Kidney (tissue), 14 donors: ENCODE results near the gene CEP44. TPM values are rescaled to one million over a fixed set of nuclear protein-coding genes. Genes with fewer than 3 reads are reported as not detected.

Source experiments
- DNase-seq, 5 donors: peaks; one replicate each; pipeline ENCODE4 v3.0.0-alpha.2; 2013 to 2020
- FAIRE-seq: peaks from 2 replicates; lab custom pipeline; 2012; peaks lifted over from hg19 to GRCh38; lab: Jason Lieb, UNC
- H3K27ac ChIP-seq, 2 donors: one replicate each; pipeline ENCODE4 v1.7.0; 2013; ENCODE audit warnings: low read depth in 2 of 2, low read length in 2 of 2, inconsistent platforms in 1 of 2
- H3K27me3 ChIP-seq: one replicate; pipeline ENCODE4 v1.7.1; 2013; ENCODE audit warnings: low read length, inconsistent platforms; ENCODE audit not compliant: control insufficient read depth, insufficient read depth
- H3K36me3 ChIP-seq, 3 donors: one replicate each; pipeline versions ENCODE4 v1.7.0 to v1.7.1; 2013; ENCODE audit warnings: low read length in 3 of 3, control low read depth in 1 of 3, inconsistent platforms in 1 of 3; ENCODE audit not compliant: insufficient read depth in 3 of 3, control insufficient read depth in 2 of 3
- H3K4me1 ChIP-seq, 3 donors: one replicate each; pipeline versions ENCODE4 v1.7.0 to v1.7.1; 2013; ENCODE audit warnings: low read length in 3 of 3, inconsistent platforms in 1 of 3, low read depth in 1 of 3; ENCODE audit not compliant: control insufficient read depth in 2 of 3, insufficient read depth in 2 of 3
- H3K4me3 ChIP-seq, 3 donors: one replicate each; pipeline versions ENCODE4 v1.7.0 to v1.8.1; 2013; ENCODE audit warnings: low read length in 3 of 3, control low read depth in 1 of 3, inconsistent platforms in 1 of 3
- H3K9ac ChIP-seq, 3 donors: one replicate each; pipeline versions ENCODE4 v1.7.0 to v1.7.1; 2013; ENCODE audit warnings: low read length in 3 of 3, control low read depth in 1 of 3, inconsistent platforms in 1 of 3
- H3K9me3 ChIP-seq, 3 donors: one replicate each; pipeline versions ENCODE4 v1.7.0 to v1.7.1; 2013; ENCODE audit warnings: low read length in 3 of 3, control low read depth in 1 of 3, inconsistent platforms in 1 of 3; ENCODE audit not compliant: control insufficient read depth in 2 of 3, insufficient read depth in 1 of 3
- CTCF ChIP-seq: IDR thresholded peaks from 3 replicates; pipeline ENCODE4 v1.5.1; 2012; ENCODE audit warnings: mild to moderate bottlenecking, moderate library complexity, borderline replicate concordance; ENCODE audit not compliant: insufficient read depth; ENCODE audit errors: extremely low read depth
- intact Hi-C: fragments of 100-400 bp; cut with DNase I; formaldehyde crosslinking; loops from one replicate; pipeline ENCODE4 v1.11.1; 2022
- polyA plus RNA-seq: library from polyadenylated mRNA; stranded (reverse); fragments of 350-450 nt; fragmentation: Illumina TruSeq; extraction: RNeasy Lipid Tissue Mini Kit (QIAGEN cat#74804); gene quantifications from one replicate; pipeline ENCODE4 v1.2.3, GENCODE V29; 2014; ENCODE audit warnings: low read depth, low replicate concordance; ENCODE audit not compliant: insufficient read depth
- total RNA-seq: library from RNA; stranded (reverse); fragmentation: NEBNext Ultra II Directional; extraction: Animal tissue kit (Norgen Biotek cat#: 25700); gene quantifications from one replicate; pipeline ENCODE4 v1.2.1, GENCODE V29; 2021
- donor health status: control.
- donor health status: control.
- donor health status: control.
- donor health status: control.
- donor health status: control.
- donor health status: DM: yes; HTN: yes; CAD: no.
- donor health status: Normal renal cell carcinoma (clear cell type).

The CEP44 gene
- total and polyA plus RNA-seq, 2 donors from 2014 or later: 5.0 to 14.7 TPM

- intact Hi-C loops: loop anchor here (10.0 kb wide), 1 partner anchor 265 kb away; no protein-coding TSS in a partner anchor
- Histone ChIP-seq H3K4me3 (no peak overlapping the region), H3K36me3 (no peaks in the 10 kb centered on the region), H3K4me1 (no peaks in the 10 kb centered on the region), H3K9ac (no peak overlapping the region), H3K27ac (no peak overlapping the region), H3K27me3 (no peaks in the 10 kb centered on the region), H3K9me3 (no peaks in the 10 kb centered on the region)
- DNase-seq (no peak), FAIRE-seq (no peak)
- TF ChIP-seq CTCF: no peak
These were observed 86.3 kb downstream of the CEP44 start for GRCh38 chr4:174369985-174370384.

DNA sequence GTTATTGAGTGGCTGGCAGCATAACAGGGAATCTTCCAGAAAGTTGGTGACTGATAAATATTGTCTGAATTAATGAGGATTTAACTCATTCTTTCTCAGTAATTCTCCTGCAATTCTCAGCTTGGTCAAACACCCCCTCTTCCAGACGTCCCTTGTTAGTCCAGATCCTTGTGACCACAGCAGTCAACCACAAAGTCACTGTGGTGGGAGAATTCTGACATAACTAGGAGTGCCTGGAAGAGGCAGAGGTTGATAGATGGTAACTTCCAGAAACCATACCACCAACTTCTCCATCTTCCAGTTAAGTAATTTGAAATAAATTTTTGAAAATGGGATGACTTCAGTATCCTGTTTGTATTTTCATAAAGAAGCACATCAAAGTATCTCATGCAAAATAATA is 90.1 kb downstream of the CEP44 start:
- no peak for DNase-seq
- no peak for FAIRE-seq
- no peak overlapping the region for H3K4me3 ChIP-seq
- no peak overlapping the region for H3K9ac ChIP-seq
- H3K9me3 ChIP-seq: no peaks in the 10 kb centered on the region
- H3K27ac ChIP-seq: no peak overlapping the region
- TF ChIP-seq CTCF: no peak
- intact Hi-C loops: no loop called here
- no peaks in the 10 kb centered on the region for H3K36me3 ChIP-seq
- H3K27me3 ChIP-seq: no peaks in the 10 kb centered on the region
- H3K4me1 ChIP-seq: no peaks in the 10 kb centered on the region

GRCh38 chr4:174375422-174375821 is 91.7 kb downstream of the CEP44 start:
- no peaks in the 10 kb centered on the region for H3K36me3 ChIP-seq
- H3K4me1 ChIP-seq: no peaks in the 10 kb centered on the region
- no peak overlapping the region for H3K27ac ChIP-seq
- no peaks in the 10 kb centered on the region for H3K9me3 ChIP-seq
- intact Hi-C loops: no loop called here
- TF ChIP-seq CTCF: no peak
- H3K27me3 ChIP-seq: no peaks in the 10 kb centered on the region
- no peak overlapping the region for H3K9ac ChIP-seq
- FAIRE-seq (no peak), DNase-seq (no peak)
- no peak overlapping the region for H3K4me3 ChIP-seq

DNA sequence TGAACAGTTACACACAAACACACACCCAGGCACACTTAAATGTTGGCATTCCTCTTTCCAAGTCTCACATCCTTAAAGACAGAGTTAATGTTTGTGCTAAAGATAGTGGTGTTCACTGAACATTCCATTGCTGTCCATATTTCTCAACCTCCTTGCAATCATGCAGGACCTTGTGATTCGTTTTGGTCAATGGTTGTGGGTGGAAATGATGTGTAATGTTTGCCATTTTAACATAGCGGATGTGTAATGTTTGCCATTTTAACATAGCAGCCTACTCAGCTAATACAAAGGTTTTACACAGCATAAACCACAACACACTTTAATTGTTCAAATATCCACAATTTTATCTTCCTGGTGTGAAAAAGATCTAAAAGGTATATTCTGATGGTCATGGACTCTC is 93.9 kb downstream of the CEP44 start:
- H3K4me1 ChIP-seq: no peaks in the 10 kb centered on the region
- TF ChIP-seq CTCF: no peak
- no peak overlapping the region for H3K9ac ChIP-seq
- no peaks in the 10 kb centered on the region for H3K9me3 ChIP-seq
- H3K4me3 ChIP-seq: no peak overlapping the region
- no peaks in the 10 kb centered on the region for H3K27me3 ChIP-seq
- H3K36me3 ChIP-seq: no peaks in the 10 kb centered on the region
- H3K27ac ChIP-seq: no peak overlapping the region
- DNase-seq (no peak), FAIRE-seq (no peak)
- intact Hi-C loops: no loop called here
